SK-N-SH (cell line): ENCODE data around the gene USP32. TPM values are rescaled to one million over a fixed set of nuclear protein-coding genes. Genes with fewer than 3 reads are reported as not detected.
"Not testable (repeated sequence)": the region's sequence is repeated elsewhere in the genome, so short reads cannot be mapped to it uniquely, and the experiment has no call there.

Source experiments
- CTCF ChIA-PET: fragments of 300-600, 350-600 bp; formaldehyde crosslinking; extraction: SDS; loops from one replicate; lab custom pipeline; 2021; lab: Yijun Ruan, JAX
- POLR2A ChIA-PET: fragments of 350-600 bp; sonication (Branson Sonifier 250); formaldehyde crosslinking; extraction: SDS; loops from one replicate; lab custom pipeline; 2020; ENCODE audit warnings: antibody characterized with exemption, inconsistent platforms; lab: Yijun Ruan, JAX
- DNase-seq: peaks from one replicate; pipeline ENCODE4 v3.0.0; 2012
- H2AFZ ChIP-seq: fragments of 200-600 bp; sonication (generic); 2 replicates; pipeline ENCODE4 v1.8.1; 2016; ENCODE audit warnings: antibody characterized with exemption, mild to moderate bottlenecking, low read depth
- H3F3A ChIP-seq: fragments of 200-600 bp; sonication (generic); replicated peaks from 2 replicates; pipeline ENCODE3; 2016; ENCODE audit warnings: antibody characterized with exemption, mild to moderate bottlenecking; ENCODE audit not compliant: insufficient read depth
- H3K27ac ChIP-seq, 2 experiments: fragments of 200-500 bp in 1 of 2; fragments of 200-600 bp in 1 of 2; sonication (Bioruptor generic) in 1 of 2; sonication (generic), shearing (Covaris generic) in 1 of 2; 2 replicates each; pipeline versions ENCODE4 v1.5.1 to v1.6.1; 2014 to 2016; ENCODE audit warnings: low read depth in 2 of 2, inconsistent platforms in 1 of 2, low read length in 1 of 2, mild to moderate bottlenecking in 1 of 2, mixed read lengths in 1 of 2
- H3K27me3 ChIP-seq: fragments of 200-600 bp; sonication (generic), shearing (Covaris generic); 2 replicates; pipeline ENCODE4 v1.6.1; 2016; ENCODE audit warnings: mixed run types; ENCODE audit not compliant: insufficient read depth
- H3K36me3 ChIP-seq, 2 experiments: fragments of 200-500 bp in 1 of 2; fragments of 200-600 bp in 1 of 2; sonication (Bioruptor generic) in 1 of 2; sonication (generic) in 1 of 2; replicated peaks in 1 of 2; 2 replicates each; pipeline versions ENCODE3 to v1.5.1; 2014 to 2016; ENCODE audit warnings: low read length in 1 of 2, mild to moderate bottlenecking in 1 of 2; ENCODE audit not compliant: insufficient read depth in 2 of 2, control insufficient read depth in 1 of 2
- H3K4me1 ChIP-seq, 2 experiments: fragments of 200-500 bp in 1 of 2; fragments of 200-600 bp in 1 of 2; sonication (Bioruptor generic) in 1 of 2; sonication (generic), shearing (Covaris generic) in 1 of 2; 2 replicates each; pipeline versions ENCODE4 v1.5.1 to v1.6.1; 2014 to 2016; ENCODE audit warnings: low read depth in 1 of 2, low read length in 1 of 2, mixed run types in 1 of 2; ENCODE audit not compliant: insufficient read depth in 2 of 2, control insufficient read depth in 1 of 2
- H3K4me2 ChIP-seq: fragments of 200-600 bp; sonication (generic), shearing (Covaris generic); 2 replicates; pipeline ENCODE4 v1.6.1; 2017; ENCODE audit warnings: mixed run types
- H3K4me3 ChIP-seq, 2 experiments: fragments of 200-500 bp in 1 of 2; fragments of 200-600 bp in 1 of 2; sonication (Bioruptor generic) in 1 of 2; sonication (generic), shearing (Covaris generic) in 1 of 2; 2 replicates each; pipeline versions ENCODE4 v1.5.1 to v1.8.1; 2014 to 2016; ENCODE audit warnings: low read depth in 2 of 2, inconsistent platforms in 1 of 2, low read length in 1 of 2, mild to moderate bottlenecking in 1 of 2, mixed read lengths in 1 of 2, moderate library complexity in 1 of 2
- H3K79me2 ChIP-seq: fragments of 200-600 bp; sonication (generic); 2 replicates; pipeline ENCODE4 v1.8.1; 2017; ENCODE audit warnings: mild to moderate bottlenecking; ENCODE audit not compliant: insufficient read depth
- H3K9ac ChIP-seq: fragments of 200-600 bp; sonication (generic); 2 replicates; pipeline ENCODE4 v1.6.1; 2017; ENCODE audit warnings: mixed run types
- H3K9me2 ChIP-seq: fragments of 200-600 bp; sonication (generic); 2 replicates; pipeline ENCODE4 v1.6.1; 2017; ENCODE audit warnings: mixed run types
- H3K9me3 ChIP-seq: fragments of 200-600 bp; sonication (generic); 2 replicates; pipeline ENCODE4 v1.6.1; 2017; ENCODE audit warnings: mixed run types, mild to moderate bottlenecking, moderate library complexity
- H4K20me1 ChIP-seq: fragments of 200-600 bp; sonication (generic); 2 replicates; pipeline ENCODE4 v1.6.1; 2017; ENCODE audit warnings: mild to moderate bottlenecking, mixed run types; ENCODE audit not compliant: insufficient read depth
- CTCF ChIP-seq: fragments of 200-600 bp; sonication (generic); IDR thresholded peaks from 2 replicates; pipeline ENCODE4 v1.6.1; 2017; ENCODE audit warnings: antibody characterized with exemption, mild to moderate bottlenecking, moderate library complexity
- EZH2phosphoT487 ChIP-seq: fragments of 200-600 bp; sonication (generic); IDR thresholded peaks from 2 replicates; pipeline ENCODE4 v1.6.1; 2017; ENCODE audit warnings: low read depth, mixed run types, mild to moderate bottlenecking, antibody characterized with exemption, moderate library complexity, borderline replicate concordance
- MAX ChIP-seq: IDR thresholded peaks from 2 replicates; pipeline ENCODE4 v1.4.0; 2012; ENCODE audit warnings: low read depth
- PBX3 ChIP-seq: IDR thresholded peaks from 2 replicates; pipeline ENCODE4; 2012
- POLR2AphosphoS5 ChIP-seq: IDR thresholded peaks from 2 replicates; pipeline ENCODE4 v1.6.1; 2012; ENCODE audit warnings: low read depth, low read length
- RAD21 ChIP-seq: IDR thresholded peaks from 2 replicates; pipeline ENCODE4 v1.6.1; 2012; ENCODE audit warnings: mild to moderate bottlenecking, low read length
- RFX5 ChIP-seq: IDR thresholded peaks from 2 replicates; pipeline ENCODE4 v1.6.1; 2012; ENCODE audit warnings: mild to moderate bottlenecking, improper control_type of control experiment, low read length
- RXRA ChIP-seq: IDR thresholded peaks from 2 replicates; pipeline ENCODE4 v1.4.0; 2012; ENCODE audit warnings: low read depth, mild to moderate bottlenecking, borderline replicate concordance
- SMC3 ChIP-seq: IDR thresholded peaks from 2 replicates; pipeline ENCODE4 v1.6.1; 2012; ENCODE audit warnings: low read depth, low read length, improper control_type of control experiment
- TAF1 ChIP-seq: IDR thresholded peaks from 2 replicates; pipeline ENCODE4 v1.6.1; 2012; ENCODE audit warnings: low read depth, mild to moderate bottlenecking, low read length, moderate library complexity, borderline replicate concordance
- TCF12 ChIP-seq: IDR thresholded peaks from 2 replicates; pipeline ENCODE4 v1.4.0; 2012
- ZBTB33 ChIP-seq: IDR thresholded peaks from 2 replicates; pipeline ENCODE4 v1.4.0; 2012; ENCODE audit warnings: low read depth, borderline replicate concordance
- WGBS: methylation state at CpG from one replicate; pipeline ENCODE4 v1.1.6; 2017; ENCODE audit warnings: low lambda C conversion rate; 5-methylcytosine and 5-hydroxymethylcytosine counted together
- polyA plus RNA-seq, 3 experiments: library from polyadenylated mRNA; depleted of rRNA; stranded (reverse); fragments of >200 nt; gene quantifications; 2 replicates each; pipeline ENCODE4 v1.2.3, GENCODE V29; 2012

Gene USP32
- polyA plus RNA-seq, 1 of the 3 experiments (the other 2 are of a cell fraction) = 25.6 TPM

GRCh38 chr17:60174767-60175166 is 217.2 kb downstream of the USP32 start:
- WGBS = 99% methylated on average over 6 of the region's 6 CpGs
- CTCF ChIA-PET = interaction anchor here (0.8 kb wide), 1 partner anchor 38 kb away, joined by 4 read pairs; no protein-coding TSS in a partner anchor
- H3K27me3 ChIP-seq, H3K4me1 ChIP-seq, DNase-seq, H3K4me3 ChIP-seq, H3F3A ChIP-seq, POLR2A ChIA-PET, H3K4me2 ChIP-seq, H4K20me1 ChIP-seq, H3K9me3 ChIP-seq, H3K9me2 ChIP-seq, H2AFZ ChIP-seq, H3K27ac ChIP-seq, H3K9ac ChIP-seq, H3K79me2 ChIP-seq: not testable (repeated sequence)
- peaks cover 19 to 25% of the 10 kb centered on the region in 2 experiments for H3K36me3 ChIP-seq
- 0 out of 2 replicates have a peak, but pooled peaks have one; percentile 5 for TF ChIP-seq SMC3
- TF ChIP-seq RAD21 = peak; percentile 22; the same call in 1 of the 2 replicates
- TF ChIP-seq CTCF = peak; percentile 46

- H3K36me3 ChIP-seq = peaks cover 14 to 19% of the 10 kb centered on the region in 2 experiments
- ChIA-PET POLR2A (no interaction called here), CTCF (interaction anchor here (1.4 kb wide), 2 partner anchors 15 to 32 kb away, joined by 3 to 5 read pairs; no protein-coding TSS in a partner anchor)
- peaks cover 8% of the 10 kb centered on the region for H3F3A ChIP-seq
- 94% methylated on average over 3 of the region's 3 CpGs for WGBS
- H3K4me3 ChIP-seq = no peak overlapping the region
- no peaks in the 10 kb centered on the region for H4K20me1 ChIP-seq
- H3K79me2 ChIP-seq = no peaks in the 10 kb centered on the region
- H3K4me1 ChIP-seq = peaks cover 3 to 7% of the 10 kb centered on the region in 2 experiments; a peak in 2 of 4 replicates
- no peak overlapping the region for H3K9ac ChIP-seq
- no peak overlapping the region for H2AFZ ChIP-seq
- no peak overlapping the region; a peak in 1 of 4 replicates for H3K27ac ChIP-seq
- no peaks in the 10 kb centered on the region for H3K9me3 ChIP-seq
- DNase-seq = no peak
- TF ChIP-seq RXRA (no peak), ZBTB33 (no peak)
- no peaks in the 10 kb centered on the region for H3K27me3 ChIP-seq
- H3K4me2 ChIP-seq = no peak overlapping the region
- H3K9me2 ChIP-seq = no peaks in the 10 kb centered on the region
These were observed 217.9 kb downstream of the USP32 start for GRCh38 chr17:60174035-60174434.

GRCh38 chr17:60173304-60173819 is 218.6 kb downstream of the USP32 start:
- no peaks in the 10 kb centered on the region for H3K9me3 ChIP-seq
- H3K4me2 ChIP-seq = no peak overlapping the region
- ChIA-PET POLR2A (no interaction called here), CTCF (interaction anchor here (1.4 kb wide), 2 partner anchors 14 to 32 kb away, joined by 3 to 5 read pairs; no protein-coding TSS in a partner anchor)
- H3F3A ChIP-seq = peaks cover 8% of the 10 kb centered on the region
- no peaks in the 10 kb centered on the region for H3K9me2 ChIP-seq
- H3K9ac ChIP-seq = no peak overlapping the region
- no peak for DNase-seq
- H3K4me1 ChIP-seq = peaks cover 3 to 7% of the 10 kb centered on the region in 2 experiments; a peak in 2 of 4 replicates
- no peaks in the 10 kb centered on the region for H3K79me2 ChIP-seq
- H2AFZ ChIP-seq = no peak overlapping the region
- H3K27ac ChIP-seq = no peak overlapping the region; a peak in 1 of 4 replicates
- no peaks in the 10 kb centered on the region for H4K20me1 ChIP-seq
- 79% methylated on average over 2 of the region's 2 CpGs for WGBS
- no peak overlapping the region for H3K4me3 ChIP-seq
- no peaks in the 10 kb centered on the region for H3K27me3 ChIP-seq
- H3K36me3 ChIP-seq = peaks cover 7 to 12% of the 10 kb centered on the region in 2 experiments
- TF ChIP-seq POLR2AphosphoS5 (0 out of 2 replicates have a peak, but pooled peaks have one; percentile 31), PBX3 (peak; percentile 35; the same call in 1 of the 2 replicates), RXRA (no peak), EZH2phosphoT487 (no peak), TCF12 (no peak), MAX (no peak), ZBTB33 (no peak), RFX5 (no peak), SMC3 (no peak), TAF1 (no peak)
